ENCODE data around the gene AP3S2. TPM values are rescaled to one million over a fixed set of nuclear protein-coding genes. Genes with fewer than 3 reads are reported as not detected.

AP3S2 gene
- total RNA-seq, 4 donors from 2014 or later = 20.9 to 90.0 (median 72.6) TPM

DNA sequence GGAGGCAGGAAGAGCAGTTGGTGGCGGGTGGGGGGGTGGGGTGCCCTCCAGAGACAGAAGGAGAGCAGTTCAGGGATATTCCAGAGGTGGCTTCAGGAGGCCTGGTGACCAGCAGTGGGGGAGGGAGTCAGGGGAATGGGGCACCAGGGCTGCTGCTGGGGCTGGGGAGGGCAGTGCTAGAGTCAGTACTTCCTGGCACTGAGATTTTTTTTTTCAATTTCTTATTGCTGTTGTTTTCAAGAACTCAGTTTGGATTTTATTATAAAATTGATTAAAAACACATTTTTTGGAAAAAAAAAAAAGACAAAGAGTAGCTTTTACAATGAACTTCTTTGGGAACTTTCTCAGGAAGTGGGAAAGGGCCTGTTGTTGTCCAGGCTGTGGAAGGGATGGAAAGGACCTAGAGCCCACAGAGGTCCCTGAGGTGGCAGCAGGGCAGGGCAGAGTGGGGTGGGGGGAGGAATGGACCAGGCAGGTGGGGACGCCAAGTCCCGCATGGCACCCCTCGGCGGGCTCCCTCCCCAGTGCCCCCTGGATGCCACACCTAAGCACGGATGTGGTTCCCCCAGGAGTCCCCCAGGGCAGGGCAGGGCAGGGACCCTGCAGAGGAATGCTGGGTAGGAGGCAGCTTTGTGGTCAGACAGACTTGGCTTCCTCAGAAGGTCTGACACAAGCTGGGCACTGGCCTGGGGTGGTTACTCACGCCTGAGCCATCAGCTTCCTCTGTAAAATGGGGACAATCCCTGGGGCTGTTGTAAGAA, 70.7 kb downstream of the AP3S2 start:
- Histone ChIP-seq H3K9me3 (no peaks in the 10 kb centered on the region), H3K27me3 (peaks cover 2% of the 10 kb centered on the region), H3K27ac (no peak overlapping the region), H3K4me1 (peaks cover 6 to 12% (median 9%) of the 10 kb centered on the region in 4 donors), H3K36me3 (no peaks in the 10 kb centered on the region), H3K4me3 (no peak overlapping the region)
- DNase-seq = no peak
- intact Hi-C loops (cut with DNase I; ENCODE audit: low total_unique reads) = no loop called here
- in situ Hi-C loops (cut with MboI; ENCODE audit: low pct_ligation_motif_present in 1 of 4, low pct_unique_long_range_greater_than_20kb in 1 of 4, low sequenced_read_pairs in 3 of 4) = no loop called here
- WGBS, 2 donors (ENCODE audit: low coverage in 1 of 2) = 67 to 82% methylated on average over 1 to 7 of the region's 7 CpGs
- TF ChIP-seq POLR2A (IDR thresholded peaks at IDR 0.05) (no peak), POLR2AphosphoS5 (IDR thresholded peaks at IDR 0.05) (no peak), EP300 (IDR thresholded peaks at IDR 0.05; ENCODE audit: low read depth) (no peak)
- TF ChIP-seq, protein P1, sequence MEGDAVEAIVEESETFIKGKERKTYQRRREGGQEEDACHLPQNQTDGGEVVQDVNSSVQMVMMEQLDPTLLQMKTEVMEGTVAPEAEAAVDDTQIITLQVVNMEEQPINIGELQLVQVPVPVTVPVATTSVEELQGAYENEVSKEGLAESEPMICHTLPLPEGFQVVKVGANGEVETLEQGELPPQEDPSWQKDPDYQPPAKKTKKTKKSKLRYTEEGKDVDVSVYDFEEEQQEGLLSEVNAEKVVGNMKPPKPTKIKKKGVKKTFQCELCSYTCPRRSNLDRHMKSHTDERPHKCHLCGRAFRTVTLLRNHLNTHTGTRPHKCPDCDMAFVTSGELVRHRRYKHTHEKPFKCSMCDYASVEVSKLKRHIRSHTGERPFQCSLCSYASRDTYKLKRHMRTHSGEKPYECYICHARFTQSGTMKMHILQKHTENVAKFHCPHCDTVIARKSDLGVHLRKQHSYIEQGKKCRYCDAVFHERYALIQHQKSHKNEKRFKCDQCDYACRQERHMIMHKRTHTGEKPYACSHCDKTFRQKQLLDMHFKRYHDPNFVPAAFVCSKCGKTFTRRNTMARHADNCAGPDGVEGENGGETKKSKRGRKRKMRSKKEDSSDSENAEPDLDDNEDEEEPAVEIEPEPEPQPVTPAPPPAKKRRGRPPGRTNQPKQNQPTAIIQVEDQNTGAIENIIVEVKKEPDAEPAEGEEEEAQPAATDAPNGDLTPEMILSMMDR (IDR thresholded peaks at IDR 0.05) = no peak

DNA sequence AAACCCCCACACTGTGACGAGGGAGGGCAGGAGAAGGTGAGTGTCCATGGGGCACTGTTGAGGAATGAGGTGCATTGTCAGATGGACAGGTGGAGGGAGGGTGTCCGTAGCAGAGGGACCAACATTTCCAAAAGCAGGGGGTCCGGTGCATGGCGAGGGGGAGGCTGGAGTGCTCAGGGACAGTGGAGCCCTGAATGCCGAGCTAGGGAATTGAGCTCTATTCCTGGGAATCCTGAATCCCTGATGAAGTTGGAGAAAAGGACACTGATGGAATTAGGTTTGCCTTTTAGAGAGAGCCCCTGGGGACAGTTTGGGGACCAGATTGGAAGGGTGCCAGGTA, 71.2 kb downstream of the AP3S2 start:
- Histone ChIP-seq H3K9me3 (no peaks in the 10 kb centered on the region), H3K4me1 (peaks cover under 1 to 7% (median 3%) of the 10 kb centered on the region in 4 donors), H3K4me3 (no peak overlapping the region), H3K27ac (no peak overlapping the region), H3K27me3 (peaks cover 2% of the 10 kb centered on the region), H3K36me3 (no peaks in the 10 kb centered on the region)
- in situ Hi-C loops (cut with MboI; ENCODE audit: low pct_ligation_motif_present in 1 of 4, low pct_unique_long_range_greater_than_20kb in 1 of 4, low sequenced_read_pairs in 3 of 4) = no loop called here
- intact Hi-C loops (cut with DNase I; ENCODE audit: low total_unique reads) = no loop called here
- no peak for DNase-seq
- TF ChIP-seq POLR2A (IDR thresholded peaks at IDR 0.05) (no peak), POLR2AphosphoS5 (IDR thresholded peaks at IDR 0.05) (no peak), EP300 (IDR thresholded peaks at IDR 0.05; ENCODE audit: low read depth) (no peak)
- TF ChIP-seq, protein P1 (IDR thresholded peaks at IDR 0.05) = no peak
- 67 to 92% methylated on average over 5 of the region's 5 CpGs for WGBS, 2 donors (ENCODE audit: low coverage in 1 of 2)

DNA sequence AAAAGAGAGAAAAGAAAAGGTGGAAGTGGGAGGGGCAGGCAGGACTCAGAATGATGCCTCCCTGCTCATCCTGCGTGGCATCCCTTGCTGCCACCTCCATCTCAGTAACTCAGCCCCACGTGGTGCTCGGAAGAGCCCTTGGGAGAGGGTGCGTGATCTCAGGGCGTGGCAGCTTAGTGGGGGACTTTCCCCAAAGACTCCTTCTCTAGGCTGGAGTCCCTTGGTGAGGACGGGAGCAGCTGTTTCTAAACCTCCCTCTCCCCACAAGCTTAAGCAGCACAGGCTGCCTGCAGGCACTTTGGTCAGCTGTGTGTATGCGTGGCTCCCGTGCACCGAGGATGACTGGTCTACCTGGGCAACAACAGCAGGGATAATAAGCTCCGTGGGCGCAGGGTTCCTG, 71.8 kb downstream of the AP3S2 start:
- H3K4me1 ChIP-seq = peaks cover 0 to 6% (median 3%) of the 10 kb centered on the region in 4 donors
- in situ Hi-C loops (cut with MboI; ENCODE audit: low pct_ligation_motif_present in 1 of 4, low pct_unique_long_range_greater_than_20kb in 1 of 4, low sequenced_read_pairs in 3 of 4) = no loop called here
- peaks cover 6% of the 10 kb centered on the region for H3K27me3 ChIP-seq
- no peaks in the 10 kb centered on the region for H3K36me3 ChIP-seq
- no peaks in the 10 kb centered on the region for H3K9me3 ChIP-seq
- WGBS, 2 donors (ENCODE audit: low coverage in 1 of 2) = 22 to 42% methylated on average over 6 to 11 of the region's 11 CpGs
- no peak overlapping the region for H3K4me3 ChIP-seq
- DNase-seq = no peak
- TF ChIP-seq, protein P1 (IDR thresholded peaks at IDR 0.05) = no peak
- no peak for TF ChIP-seq POLR2AphosphoS5 (IDR thresholded peaks at IDR 0.05)
- TF ChIP-seq POLR2A (IDR thresholded peaks at IDR 0.05) = no peak
- no peak for TF ChIP-seq EP300 (IDR thresholded peaks at IDR 0.05; ENCODE audit: low read depth)
- no peak overlapping the region for H3K27ac ChIP-seq
- intact Hi-C loops (cut with DNase I; ENCODE audit: low total_unique reads) = no loop called here

DNA sequence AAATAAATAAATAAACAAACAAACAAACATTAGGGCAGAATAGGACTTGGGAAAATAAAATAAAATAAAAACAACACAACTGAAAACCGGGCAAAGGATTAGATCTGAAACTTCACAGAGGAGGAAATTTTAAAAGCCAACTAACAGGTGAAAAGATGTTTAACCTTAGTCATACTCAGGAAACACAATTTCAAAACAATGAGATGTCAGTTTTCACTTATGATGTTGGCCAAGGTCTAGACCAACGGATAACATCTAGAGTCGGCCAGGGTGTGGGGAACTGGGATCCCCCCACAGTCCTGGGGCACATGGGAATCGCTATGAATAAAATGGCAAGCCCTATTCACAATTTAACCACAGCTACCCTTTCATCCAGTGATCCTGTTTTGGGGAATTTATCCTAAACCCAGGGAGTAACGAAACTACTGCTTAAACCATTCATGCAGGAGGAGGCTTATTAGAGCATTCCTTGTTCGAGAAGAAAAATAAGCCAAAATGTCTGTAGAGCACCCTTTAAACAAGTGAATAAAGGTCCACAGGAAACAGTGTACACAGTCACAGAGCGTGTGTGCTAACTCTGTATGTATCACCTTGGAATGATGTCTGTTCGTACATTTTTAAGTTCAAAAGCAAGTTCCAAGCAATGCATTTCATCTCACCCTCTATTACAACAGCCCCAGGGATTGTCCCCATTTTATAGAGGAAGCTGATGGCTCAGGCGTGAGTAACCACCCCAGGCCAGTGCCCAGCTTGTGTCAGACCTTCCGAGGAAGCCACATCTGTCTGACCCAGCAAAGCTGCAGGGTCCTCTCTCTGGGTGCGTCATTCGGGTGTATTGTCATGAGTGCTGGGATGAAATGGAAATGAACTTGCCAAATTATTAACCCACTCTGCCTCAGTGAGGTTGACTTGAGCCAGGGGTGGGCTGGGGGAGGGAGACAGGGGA, 72.9 kb downstream of the AP3S2 start:
- WGBS, 2 donors (ENCODE audit: low coverage in 1 of 2) = 66 to 75% methylated on average over 7 to 12 of the region's 12 CpGs
- intact Hi-C loops (cut with DNase I; ENCODE audit: low total_unique reads) (no loop called here), in situ Hi-C loops (cut with MboI; ENCODE audit: low pct_ligation_motif_present in 1 of 4, low pct_unique_long_range_greater_than_20kb in 1 of 4, low sequenced_read_pairs in 3 of 4) (no loop called here)
- Histone ChIP-seq H3K27me3 (peaks cover 15% of the 10 kb centered on the region), H3K36me3 (no peaks in the 10 kb centered on the region), H3K27ac (no peak overlapping the region), H3K4me1 (peaks cover 0 to 6% (median 3%) of the 10 kb centered on the region in 4 donors), H3K4me3 (no peak overlapping the region), H3K9me3 (peaks cover 0 to under 1% of the 10 kb centered on the region in 2 donors)
- no peak for DNase-seq
- TF ChIP-seq EP300 (IDR thresholded peaks at IDR 0.05; ENCODE audit: low read depth) = no peak
- TF ChIP-seq, protein P1 (IDR thresholded peaks at IDR 0.05) = no peak
- no peak for TF ChIP-seq POLR2A (IDR thresholded peaks at IDR 0.05)
- no peak for TF ChIP-seq POLR2AphosphoS5 (IDR thresholded peaks at IDR 0.05)

Measured in transverse colon (tissue), 4 donors.